HG03045 (cell line): ENCODE results near the gene MED29.

Experiments used
- ATAC-seq: cut with Tn5 transposase; IDR thresholded peaks from one replicate; pipeline ENCODE4 v1.9.1; 2021; ENCODE audit warnings: mild to moderate bottlenecking, moderate library complexity; ENCODE audit not compliant: unreplicated experiment

Gene MED29

DNA sequence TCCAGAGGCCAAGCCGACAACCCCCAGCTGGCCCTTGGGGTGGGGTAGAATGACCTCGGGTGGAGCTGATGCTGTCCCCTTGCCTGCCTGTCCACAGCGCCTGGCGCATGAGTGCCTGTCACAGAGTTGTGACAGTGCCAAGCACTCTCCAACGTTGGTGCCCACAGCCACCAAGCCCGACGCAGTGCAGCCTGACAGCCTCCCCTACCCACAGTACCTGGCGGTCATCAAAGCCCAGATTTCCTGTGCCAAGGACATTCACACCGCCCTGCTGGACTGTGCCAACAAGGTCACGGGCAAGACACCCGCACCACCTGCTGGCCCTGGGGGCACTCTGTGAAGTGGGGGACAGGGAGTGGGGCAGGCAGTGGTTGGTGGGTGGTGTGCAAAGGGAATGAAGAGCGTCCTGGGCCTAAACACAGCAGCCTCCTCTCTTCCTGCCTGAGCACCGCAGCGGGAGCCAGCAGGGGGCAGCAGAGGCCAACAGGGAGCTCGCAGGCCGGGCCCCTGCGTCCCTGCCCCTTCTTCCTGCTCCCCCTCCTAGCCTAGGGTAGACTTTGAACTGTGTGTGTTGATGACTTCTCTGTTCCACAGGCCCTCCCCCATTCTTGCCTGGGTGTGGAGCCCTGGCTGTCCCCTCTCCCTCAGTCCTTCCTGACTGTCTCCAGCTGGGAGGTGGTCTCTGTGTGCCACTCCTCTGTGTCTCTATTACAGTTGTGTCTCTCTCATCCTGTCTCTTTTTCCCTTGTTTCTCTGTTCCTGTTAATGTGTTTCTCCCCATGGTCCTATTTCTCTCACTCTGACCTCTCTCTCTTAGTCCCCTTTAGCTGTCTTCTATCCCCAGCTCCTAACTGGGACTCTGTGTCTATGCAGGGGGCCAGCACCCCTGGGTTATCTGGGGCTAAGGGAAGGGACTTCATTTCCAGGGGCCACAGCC, 6.5 kb downstream of the MED29 start:
- peak; percentile 35 for ATAC-seq

DNA sequence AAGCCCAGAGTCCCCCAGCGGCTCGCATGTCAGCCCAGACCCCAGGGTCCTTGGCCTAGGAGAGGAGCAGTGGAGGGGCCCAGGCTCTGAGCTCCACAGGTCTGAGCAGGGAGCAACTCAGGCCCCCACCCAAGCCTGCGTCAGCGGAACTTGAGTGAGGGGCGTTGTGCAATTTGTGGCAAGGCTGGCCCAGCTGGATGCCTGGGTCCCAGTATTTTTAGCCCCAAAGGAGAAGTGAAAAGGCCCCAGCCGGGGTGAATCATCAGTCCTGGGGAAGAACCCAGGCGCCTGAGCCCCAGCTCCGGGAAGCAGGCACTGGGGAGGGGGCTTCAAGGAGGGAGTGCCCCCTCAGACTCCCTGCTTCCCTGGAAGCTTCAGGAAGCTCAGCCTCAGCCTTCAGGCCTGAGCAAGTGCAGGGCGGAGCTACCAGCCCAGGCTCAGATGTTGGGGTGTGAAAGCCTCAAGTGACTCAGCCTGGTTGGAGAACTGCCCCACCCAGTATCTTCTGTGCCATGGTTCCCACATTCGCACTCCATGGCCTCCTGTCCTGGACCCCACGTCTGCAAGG, 7.2 kb downstream of the MED29 start:
- ATAC-seq: no peak

DNA sequence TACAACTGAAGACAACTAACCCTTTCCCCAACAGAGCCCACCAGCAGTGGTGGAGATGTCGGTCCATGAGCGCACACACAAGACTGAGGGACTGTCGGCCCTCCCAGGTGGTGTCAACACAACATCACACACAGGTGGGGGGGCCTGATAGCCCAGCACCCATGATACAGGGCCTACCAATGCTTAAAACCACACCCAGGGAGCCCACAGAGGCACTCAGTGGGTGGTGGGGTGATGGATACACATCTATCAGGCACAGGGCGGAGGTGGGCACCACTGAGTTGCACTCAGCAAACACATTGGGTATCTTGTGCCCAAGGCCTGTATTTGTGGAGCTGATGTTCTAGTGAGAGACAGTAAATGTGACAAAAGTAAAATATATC, 8.5 kb downstream of the MED29 start:
- ATAC-seq: no peak

DNA sequence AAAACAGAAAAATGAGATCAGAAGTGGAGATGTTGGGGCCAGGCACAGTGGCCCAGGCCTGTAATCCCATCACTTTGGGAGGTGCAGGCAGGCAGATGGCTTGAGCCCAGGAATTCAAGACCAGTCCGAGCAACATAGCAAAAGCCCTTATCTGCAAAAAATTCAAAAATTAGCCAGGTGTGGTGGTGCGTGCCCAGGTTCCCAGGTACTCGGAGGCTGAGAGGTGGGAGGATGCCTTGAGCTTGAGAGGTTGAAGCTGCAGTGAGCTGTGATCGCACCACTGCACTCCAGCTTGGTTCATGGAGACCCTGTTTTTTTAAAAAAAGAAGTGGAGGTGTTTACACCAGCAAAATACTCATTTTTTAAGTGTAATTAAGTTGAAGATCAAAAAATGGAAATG, 8.9 kb downstream of the MED29 start:
- ATAC-seq: no peak

GRCh38 chr19:39401070-39401548, 9.9 kb downstream of the MED29 start:
- no peak for ATAC-seq

DNA sequence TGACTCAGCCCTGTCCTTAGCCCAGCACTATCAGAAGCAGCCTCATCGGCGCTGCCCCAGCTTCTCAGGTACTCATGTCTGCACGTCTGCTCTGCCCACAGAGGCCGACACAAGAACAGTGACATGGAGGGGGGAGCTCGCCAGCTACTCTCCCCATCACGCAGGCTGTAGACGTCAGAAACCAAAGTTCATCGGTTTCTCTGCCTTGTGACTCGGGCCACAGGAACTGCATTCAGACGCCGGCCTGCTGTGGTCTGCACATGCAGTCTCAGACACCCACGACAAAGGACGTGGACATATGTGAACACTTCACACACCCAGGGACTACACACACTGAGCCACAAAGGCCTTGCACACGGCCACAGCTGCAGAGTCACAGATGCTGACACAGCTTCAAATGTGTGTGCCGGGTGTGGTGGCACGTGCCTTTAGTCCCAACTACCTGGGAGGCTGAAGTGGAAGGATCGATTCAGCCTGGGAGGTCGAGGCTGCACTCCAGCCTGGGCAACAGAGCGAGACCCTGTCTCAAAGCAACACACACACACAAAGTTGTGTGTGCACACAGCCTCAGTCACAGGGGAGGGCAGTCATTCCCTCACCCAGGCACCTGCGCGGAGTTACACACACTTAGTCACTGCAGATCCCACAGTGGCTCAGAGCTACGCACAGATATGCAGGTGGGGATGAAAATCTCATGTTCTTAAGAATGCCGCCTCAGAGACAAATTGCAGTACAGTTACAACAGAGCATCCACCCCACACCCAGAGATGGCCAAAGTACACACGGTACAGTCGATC, 10.6 kb downstream of the MED29 start:
- ATAC-seq: no peak

DNA sequence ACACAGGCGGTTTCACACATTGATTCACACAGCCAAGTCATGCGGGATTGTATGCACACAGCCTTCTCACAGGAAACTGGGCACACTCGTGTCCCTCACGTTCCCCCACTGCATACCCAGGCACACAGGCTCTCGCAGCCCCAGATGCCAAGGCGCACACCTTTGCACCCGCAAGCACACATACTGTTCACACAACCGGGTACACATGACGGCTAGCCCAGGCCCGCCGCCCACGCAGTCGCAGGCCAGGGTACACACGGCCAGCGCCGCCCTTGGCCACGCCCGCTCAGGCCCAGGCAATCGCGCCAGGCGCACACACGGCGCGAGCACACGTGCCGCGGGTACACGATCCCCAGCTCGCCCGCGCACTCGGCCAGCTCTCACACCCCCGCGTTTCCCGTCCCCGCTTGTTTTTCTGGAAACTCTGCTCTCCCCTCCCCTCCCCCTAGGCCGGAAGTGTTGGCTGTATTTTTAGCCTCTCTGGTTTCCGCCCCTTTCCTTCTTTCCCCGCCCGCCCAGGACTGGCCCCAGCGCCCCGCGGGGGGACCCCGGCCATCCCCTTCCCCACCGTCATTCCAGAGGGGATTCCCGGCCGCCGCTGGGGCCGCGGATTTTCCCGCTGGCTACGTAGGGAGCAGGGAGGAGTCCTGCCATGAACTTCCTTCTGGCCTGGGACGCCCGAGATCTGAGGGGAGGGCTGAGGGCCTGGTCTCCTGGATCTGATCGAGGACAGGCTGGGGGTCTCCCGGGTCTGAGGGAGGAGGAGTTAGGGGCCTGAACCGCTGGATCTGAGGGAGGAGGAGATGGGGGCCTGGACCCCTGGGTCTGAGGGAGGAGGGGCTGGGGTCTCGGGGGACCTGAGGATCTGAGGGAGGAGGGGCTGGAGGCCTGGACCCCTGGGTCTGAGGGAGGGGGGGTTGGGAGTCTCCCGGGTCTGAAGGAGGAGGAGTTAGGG, 11.4 kb downstream of the MED29 start:
- peak; percentile 32 for ATAC-seq

- peak; percentile 16 for ATAC-seq
These were observed 12.4 kb downstream of the MED29 start for GRCh38 chr19:39403331-39404312.

- ATAC-seq: no peak
These were observed 14.2 kb downstream of the MED29 start for GRCh38 chr19:39405261-39405957.

DNA sequence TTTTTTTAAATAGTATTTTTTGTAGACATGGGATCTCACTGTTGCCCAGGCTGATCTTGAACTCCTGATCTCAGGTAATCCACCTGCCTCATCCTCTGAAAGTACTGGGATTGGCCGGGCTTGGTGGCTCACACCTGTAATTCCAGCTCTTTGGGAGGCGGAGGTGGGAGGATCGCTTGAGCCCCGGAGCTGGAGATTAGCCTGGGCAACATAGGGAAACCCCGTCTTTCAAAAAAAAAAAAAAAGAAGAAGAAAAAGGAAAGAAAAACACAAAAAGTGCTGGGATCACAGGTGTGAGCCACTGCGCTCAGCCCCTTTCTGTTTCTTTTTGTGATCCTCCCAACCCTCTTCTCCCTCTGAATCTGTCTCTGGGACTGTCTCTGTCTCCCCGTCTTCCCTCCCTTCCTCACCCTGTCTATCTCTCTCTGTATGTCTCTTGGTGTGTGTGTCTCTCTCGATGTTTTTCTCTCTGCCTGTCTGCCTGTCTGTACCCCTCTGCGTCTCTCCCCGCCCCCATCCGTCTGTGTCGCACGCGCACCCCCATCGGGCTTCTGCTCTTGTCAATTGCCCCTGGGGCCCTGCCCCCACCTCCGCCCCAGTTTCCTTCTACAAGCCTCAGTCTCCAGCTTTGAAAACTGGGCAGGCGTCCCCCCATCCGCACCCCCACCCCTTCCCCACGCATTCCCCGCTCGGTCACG, 14.9 kb downstream of the MED29 start:
- no peak for ATAC-seq

DNA sequence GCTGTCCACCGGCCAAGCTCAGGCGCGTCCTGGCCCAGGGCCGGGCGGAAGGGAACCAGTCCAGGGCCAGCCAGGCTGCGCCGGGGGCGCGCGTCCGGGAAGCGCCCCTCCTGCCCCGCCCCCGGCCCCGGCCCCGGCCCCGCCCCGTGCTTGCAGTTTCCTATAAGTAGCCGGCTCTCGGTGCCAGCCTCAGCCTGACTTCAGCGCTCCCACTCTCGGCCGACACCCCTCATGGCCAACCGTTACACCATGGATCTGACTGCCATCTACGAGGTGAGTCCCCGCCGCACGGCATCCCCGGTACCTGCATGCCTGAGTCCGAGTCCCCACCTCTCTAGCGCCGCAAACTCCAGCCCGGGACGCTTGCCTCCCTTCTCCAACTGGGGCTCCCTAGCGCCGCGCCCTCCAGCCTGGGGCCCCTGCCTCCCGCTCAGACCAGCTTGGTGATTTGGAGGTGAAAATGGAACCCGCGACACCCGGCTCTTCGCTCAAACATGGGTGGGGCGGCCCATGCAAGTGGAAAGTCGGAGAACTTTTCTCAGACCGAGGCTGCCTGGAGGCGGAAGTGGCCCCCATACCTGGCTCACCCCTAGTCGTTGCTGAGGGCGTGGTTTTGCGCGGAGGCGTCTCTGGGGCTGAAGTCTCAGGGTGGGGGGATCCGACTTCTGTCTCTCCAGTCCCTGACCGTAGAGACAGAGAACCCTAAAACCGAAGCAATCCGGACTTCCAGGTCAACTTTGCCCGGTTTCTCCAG, 15.7 kb downstream of the MED29 start, which contains the start of gene ZFP36:
Gene ZFP36 (plus strand): TSS at position 192 of the 754 bp plus-strand sequence. CDS start 58 bp downstream, at position 250.
- ATAC-seq: peak; percentile 21

- ATAC-seq: no peak
These were observed 16.2 kb downstream of the MED29 start for GRCh38 chr19:39407410-39407659.

DNA sequence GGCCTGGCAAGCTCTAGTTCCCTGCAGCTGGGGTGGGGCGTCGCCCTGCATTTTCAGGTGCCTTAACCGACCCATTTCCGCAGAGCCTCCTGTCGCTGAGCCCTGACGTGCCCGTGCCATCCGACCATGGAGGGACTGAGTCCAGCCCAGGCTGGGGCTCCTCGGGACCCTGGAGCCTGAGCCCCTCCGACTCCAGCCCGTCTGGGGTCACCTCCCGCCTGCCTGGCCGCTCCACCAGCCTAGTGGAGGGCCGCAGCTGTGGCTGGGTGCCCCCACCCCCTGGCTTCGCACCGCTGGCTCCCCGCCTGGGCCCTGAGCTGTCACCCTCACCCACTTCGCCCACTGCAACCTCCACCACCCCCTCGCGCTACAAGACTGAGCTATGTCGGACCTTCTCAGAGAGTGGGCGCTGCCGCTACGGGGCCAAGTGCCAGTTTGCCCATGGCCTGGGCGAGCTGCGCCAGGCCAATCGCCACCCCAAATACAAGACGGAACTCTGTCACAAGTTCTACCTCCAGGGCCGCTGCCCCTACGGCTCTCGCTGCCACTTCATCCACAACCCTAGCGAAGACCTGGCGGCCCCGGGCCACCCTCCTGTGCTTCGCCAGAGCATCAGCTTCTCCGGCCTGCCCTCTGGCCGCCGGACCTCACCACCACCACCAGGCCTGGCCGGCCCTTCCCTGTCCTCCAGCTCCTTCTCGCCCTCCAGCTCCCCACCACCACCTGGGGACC, 16.6 kb downstream of the MED29 start:
- ATAC-seq: no peak

GRCh38 chr19:39408392-39409207, 17.4 kb downstream of the MED29 start:
- no peak for ATAC-seq

DNA sequence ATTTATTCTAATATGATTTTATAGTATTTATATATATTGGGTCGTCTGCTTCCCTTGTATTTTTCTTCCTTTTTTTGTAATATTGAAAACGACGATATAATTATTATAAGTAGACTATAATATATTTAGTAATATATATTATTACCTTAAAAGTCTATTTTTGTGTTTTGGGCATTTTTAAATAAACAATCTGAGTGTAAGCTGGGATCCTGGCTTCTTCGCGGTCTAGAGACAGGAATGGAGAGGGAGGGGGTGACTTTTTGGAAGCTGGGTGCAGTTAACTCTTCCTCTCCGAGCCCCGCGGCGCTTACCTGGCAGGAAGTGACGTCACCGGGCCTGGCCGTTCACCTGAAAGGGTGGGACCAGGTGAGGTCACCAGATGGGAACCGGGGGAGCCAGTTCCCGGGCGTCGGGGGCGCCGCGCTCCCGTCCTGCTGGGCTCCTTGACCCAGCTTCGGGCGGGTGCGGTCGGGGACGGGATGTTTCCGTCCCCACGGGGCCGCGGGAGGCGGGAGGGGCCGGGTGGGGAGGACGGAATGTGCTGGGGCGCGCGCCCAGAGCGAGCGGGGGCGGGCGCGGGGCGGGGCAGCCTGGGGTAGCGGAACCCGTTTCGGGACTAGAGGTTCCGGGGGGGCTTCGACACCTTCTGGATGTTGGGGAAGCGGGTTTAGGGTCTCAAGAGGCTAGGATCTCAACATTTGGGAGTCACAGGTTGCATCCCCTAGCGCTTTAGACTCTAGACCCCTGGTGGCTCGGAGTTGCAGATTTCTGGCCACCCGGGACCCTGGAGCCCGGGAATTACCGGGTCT, 18.2 kb downstream of the MED29 start:
- no peak for ATAC-seq
